Large intestine (tissue), 3 donors: ENCODE data around the gene SLC2A13. TPM values are rescaled to one million over a fixed set of nuclear protein-coding genes. Genes with fewer than 3 reads are reported as not detected.

Experiments used
- DNase-seq, 2 donors: peaks; one replicate each; pipeline versions ENCODE4 v3.0.0 to v3.0.0-alpha.2; 2013
- H3K27ac ChIP-seq: one replicate; pipeline ENCODE4 v1.5.1; 2013; ENCODE audit warnings: low read length
- H3K27me3 ChIP-seq: 2 replicates; pipeline ENCODE4 v1.6.1; 2013; ENCODE audit warnings: low read length; ENCODE audit not compliant: control insufficient read depth, insufficient read depth
- H3K36me3 ChIP-seq: 2 replicates; pipeline ENCODE4 v1.6.1; 2013; ENCODE audit warnings: low read length; ENCODE audit not compliant: control insufficient read depth, insufficient read depth
- H3K4me1 ChIP-seq: one replicate; pipeline ENCODE4 v1.6.1; 2013; ENCODE audit warnings: low read length; ENCODE audit not compliant: control insufficient read depth, insufficient read depth
- H3K4me3 ChIP-seq: one replicate; pipeline ENCODE4 v1.5.1; 2013; ENCODE audit warnings: low read length
- H3K9me3 ChIP-seq: one replicate; pipeline ENCODE4 v1.6.1; 2013; ENCODE audit warnings: mild to moderate bottlenecking, low read depth, low read length, moderate library complexity; ENCODE audit not compliant: control insufficient read depth
- WGBS: methylation state at CpG from one replicate; pipeline ENCODE4 v1.1.5; 2013; ENCODE audit warnings: low lambda C conversion rate; ENCODE audit not compliant: insufficient coverage; 5-methylcytosine and 5-hydroxymethylcytosine counted together
- polyA plus RNA-seq: library from polyadenylated mRNA; unstranded; fragments of 120-200 nt; gene quantifications from one replicate; pipeline ENCODE4 v1.2.1, GENCODE V29; 2013

The SLC2A13 gene
- polyA plus RNA-seq, 1 donor: 21.4 TPM

DNA sequence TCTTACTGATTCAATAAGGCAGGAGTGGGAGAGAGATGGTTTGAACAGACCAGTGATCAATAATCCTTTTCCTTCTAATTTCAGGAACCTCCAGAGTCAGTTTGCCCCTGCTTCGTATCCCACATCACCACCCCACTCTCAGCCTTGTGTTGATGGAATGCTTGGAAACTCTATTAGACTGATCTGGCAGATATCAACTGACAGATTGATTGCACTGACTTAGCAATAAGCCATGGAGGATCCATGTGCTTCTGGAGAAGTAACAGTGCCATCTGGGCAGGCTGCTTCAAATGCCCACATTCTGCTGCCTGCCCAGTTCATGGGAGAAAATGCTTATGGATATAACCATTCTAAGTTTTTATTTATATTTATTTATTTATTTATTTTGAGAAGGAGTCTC lies 218.0 kb downstream of the SLC2A13 start:
- Histone ChIP-seq H3K4me1 (no peaks in the 10 kb centered on the region), H3K9me3 (no peaks in the 10 kb centered on the region), H3K36me3 (no peaks in the 10 kb centered on the region), H3K27ac (no peak overlapping the region), H3K27me3 (no peaks in the 10 kb centered on the region), H3K4me3 (no peak overlapping the region)
- no peak for DNase-seq
- no CpG with 5 or more reads among the region's 1 CpG for WGBS

DNA sequence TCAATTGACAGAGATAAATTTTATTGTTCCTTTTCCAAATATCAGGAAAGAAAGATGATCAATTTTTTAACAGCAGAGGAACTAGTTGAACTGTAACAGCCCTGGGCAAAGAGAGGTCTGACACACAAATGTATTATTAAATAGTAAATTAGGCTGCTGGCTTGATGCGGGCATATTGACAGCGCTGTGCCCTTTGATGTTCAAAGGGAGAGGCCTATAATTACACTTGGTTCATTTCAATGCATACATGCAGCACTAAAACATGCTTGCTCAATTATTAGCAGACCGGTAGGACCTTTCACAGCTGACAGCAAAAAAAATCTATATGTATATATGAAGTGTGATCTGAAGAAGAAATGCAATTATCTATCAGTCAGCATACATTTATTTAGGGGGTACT lies 219.8 kb downstream of the SLC2A13 start:
- H3K27me3 ChIP-seq: no peaks in the 10 kb centered on the region
- H3K27ac ChIP-seq: no peak overlapping the region

DNA sequence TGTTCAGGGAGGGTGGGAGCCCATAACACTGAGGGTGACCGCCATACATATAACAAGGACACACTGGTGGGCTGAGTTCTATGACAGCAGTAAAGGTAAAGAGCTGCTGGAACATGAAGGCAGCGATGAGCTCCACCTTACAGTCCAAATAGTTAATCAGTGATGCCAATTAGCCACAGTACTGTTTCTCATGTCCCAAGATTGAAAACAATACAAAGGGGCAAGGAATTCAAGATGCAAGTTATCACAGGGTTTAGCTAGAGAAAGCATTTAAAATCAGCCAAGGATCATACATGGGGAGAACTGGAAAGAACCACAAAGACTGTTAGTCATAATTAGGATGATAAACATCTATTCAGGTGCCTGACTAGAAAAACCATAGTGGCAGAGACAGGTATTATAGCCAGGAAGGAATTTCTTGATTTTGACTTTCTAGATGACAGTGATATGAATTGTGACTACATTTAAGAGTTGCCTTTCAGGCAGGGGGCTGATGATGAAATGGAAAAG lies 221.2 kb downstream of the SLC2A13 start:
- H3K27me3 ChIP-seq: no peaks in the 10 kb centered on the region
- H3K9me3 ChIP-seq: peaks cover 4% of the 10 kb centered on the region
- no peak for DNase-seq
- H3K36me3 ChIP-seq: no peaks in the 10 kb centered on the region
- no peak overlapping the region for H3K27ac ChIP-seq
- no peaks in the 10 kb centered on the region for H3K4me1 ChIP-seq
- no CpG with 5 or more reads among the region's 2 CpGs for WGBS
- H3K4me3 ChIP-seq: no peak overlapping the region

More for the DNA sequence above, 219.8 kb downstream of the SLC2A13 start:
- DNase-seq: no peak
- no peaks in the 10 kb centered on the region for H3K4me1 ChIP-seq
- no peak overlapping the region for H3K4me3 ChIP-seq
- H3K36me3 ChIP-seq: no peaks in the 10 kb centered on the region
- no CpG with 5 or more reads among the region's 3 CpGs for WGBS
- H3K9me3 ChIP-seq: no peaks in the 10 kb centered on the region

DNA sequence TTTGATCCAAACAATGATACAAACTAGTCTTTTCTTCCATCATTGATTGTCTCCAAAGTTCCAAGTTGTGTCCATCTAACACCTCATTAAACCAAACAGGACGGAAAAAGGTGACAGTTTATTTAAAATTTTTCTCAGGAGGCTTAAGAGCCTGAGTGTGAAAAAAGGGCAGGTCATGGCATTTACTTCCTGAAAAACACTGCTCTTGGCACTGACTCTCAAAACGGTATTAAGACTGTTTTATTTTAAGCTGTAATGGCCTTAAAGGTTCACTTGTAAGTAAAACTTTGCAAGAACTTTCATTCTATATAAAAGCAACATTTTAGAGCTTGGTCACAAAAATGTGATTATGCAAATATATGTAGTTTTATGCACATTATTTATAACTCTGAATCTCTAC lies 222.5 kb downstream of the SLC2A13 start:
- no peak for DNase-seq
- Histone ChIP-seq H3K27ac (no peak overlapping the region), H3K4me1 (no peaks in the 10 kb centered on the region), H3K36me3 (no peaks in the 10 kb centered on the region), H3K4me3 (no peak overlapping the region), H3K9me3 (peaks cover 13% of the 10 kb centered on the region), H3K27me3 (no peaks in the 10 kb centered on the region)
- WGBS: 100% methylated on average over 1 of the region's 2 CpGs

DNA sequence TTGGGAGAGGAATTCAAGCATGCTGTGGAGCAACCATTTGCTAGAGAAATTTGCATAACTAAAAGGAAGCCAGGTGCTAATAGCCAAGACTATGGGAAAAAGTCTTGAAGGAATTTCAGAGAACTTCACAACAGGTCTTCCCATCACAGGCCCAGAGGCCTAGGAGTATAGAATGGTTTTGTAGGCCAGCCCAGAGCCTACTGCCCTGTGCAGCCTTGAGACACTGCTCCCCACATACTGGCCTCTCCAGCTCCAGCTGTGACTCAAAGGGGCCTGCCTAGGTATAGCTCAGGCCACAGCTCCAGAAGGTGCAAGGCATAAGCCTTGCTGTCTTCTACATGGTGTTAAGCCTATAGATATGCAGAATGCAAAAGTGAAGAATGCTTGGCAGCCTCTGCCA lies 227.1 kb downstream of the SLC2A13 start:
- peaks cover 17% of the 10 kb centered on the region for H3K9me3 ChIP-seq
- no peaks in the 10 kb centered on the region for H3K36me3 ChIP-seq
- DNase-seq: no peak
- no peak overlapping the region for H3K27ac ChIP-seq
- H3K4me1 ChIP-seq: no peaks in the 10 kb centered on the region
- H3K4me3 ChIP-seq: no peak overlapping the region
- no peaks in the 10 kb centered on the region for H3K27me3 ChIP-seq

DNA sequence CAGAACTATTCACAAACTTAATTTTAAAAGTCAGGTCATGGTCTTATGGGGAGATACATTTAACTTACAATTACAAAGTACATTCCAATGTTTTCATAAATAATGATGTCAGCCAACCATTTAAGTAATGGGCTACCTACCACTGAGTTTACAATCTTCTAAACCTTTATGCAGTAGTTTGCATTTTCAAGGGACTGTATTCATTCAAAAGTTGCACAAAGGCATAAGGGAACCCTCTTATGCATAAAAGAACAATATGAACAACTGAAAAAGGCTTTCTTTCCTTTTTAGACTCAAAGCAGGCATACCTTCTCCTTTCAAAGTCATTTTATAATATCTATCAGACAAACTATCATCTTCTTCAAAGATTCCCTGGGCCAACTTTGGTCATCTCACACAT lies 230.2 kb downstream of the SLC2A13 start:
- no peaks in the 10 kb centered on the region for H3K4me1 ChIP-seq
- no peaks in the 10 kb centered on the region for H3K36me3 ChIP-seq
- no peak for DNase-seq
- H3K27me3 ChIP-seq: no peaks in the 10 kb centered on the region
- peaks cover 17% of the 10 kb centered on the region for H3K9me3 ChIP-seq
- no peak overlapping the region for H3K27ac ChIP-seq
- no peak overlapping the region for H3K4me3 ChIP-seq

DNA sequence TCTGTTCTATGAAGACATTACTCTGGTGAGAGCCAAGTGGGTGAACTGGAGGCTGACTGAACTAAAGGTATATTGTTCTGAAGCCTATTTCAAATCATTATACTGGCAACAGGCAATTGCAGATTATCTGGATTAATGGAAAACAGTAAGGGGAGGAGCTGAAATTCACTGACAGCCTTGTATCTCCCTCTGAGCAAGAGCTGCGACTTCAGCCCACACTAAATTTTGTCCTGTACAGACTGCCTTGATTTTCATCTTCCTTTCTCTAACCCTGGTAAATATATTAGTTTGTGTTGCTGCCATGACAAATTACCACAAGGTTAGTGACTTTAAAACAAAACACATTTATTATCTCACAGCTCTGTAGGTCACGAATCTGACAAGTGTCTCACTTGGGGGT lies 231.1 kb downstream of the SLC2A13 start:
- H3K27ac ChIP-seq: no peak overlapping the region
- no peaks in the 10 kb centered on the region for H3K4me1 ChIP-seq
- no peaks in the 10 kb centered on the region for H3K36me3 ChIP-seq
- no peak for DNase-seq
- no CpG with 5 or more reads among the region's 2 CpGs for WGBS
- H3K4me3 ChIP-seq: no peak overlapping the region
- no peaks in the 10 kb centered on the region for H3K27me3 ChIP-seq
- peaks cover 13% of the 10 kb centered on the region for H3K9me3 ChIP-seq

DNA sequence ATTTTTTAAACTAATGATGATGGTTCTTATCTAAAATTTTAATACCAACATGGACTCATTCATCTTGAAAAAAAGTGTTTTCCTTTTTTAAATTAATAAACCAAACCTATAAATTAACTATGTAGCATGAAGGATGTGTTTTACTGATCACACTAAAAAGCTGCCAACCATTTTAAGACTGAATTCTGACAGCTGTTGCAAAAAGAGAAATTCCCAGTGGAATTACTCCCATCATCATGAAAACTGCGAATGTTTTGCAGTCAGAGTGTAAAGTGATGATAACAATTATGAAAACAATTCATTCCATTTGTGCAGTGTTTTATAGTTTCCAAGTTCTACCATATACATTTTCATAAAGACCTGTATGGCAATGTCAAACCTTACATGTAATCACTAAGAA lies 232.8 kb downstream of the SLC2A13 start:
- WGBS: no CpG with 5 or more reads among the region's 1 CpG

DNA sequence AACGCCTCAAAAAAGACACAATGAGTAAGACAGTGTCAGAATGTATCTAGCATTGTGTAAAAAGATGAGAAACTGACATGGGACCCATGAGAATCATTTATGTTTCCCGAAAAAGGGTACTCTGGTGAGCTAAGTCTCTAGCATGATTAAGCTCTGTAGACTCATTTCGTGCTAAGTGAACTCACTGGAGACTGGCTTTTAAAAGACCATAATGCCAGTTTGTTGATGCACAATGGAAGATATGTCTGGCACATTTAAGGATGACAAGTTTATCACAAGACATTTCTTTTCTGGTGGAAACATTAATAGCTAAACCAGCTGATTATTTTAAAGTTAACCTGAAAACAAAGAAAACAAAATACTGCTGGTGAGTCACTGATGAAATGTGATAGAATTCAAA lies 233.5 kb downstream of the SLC2A13 start:
- DNase-seq: no peak
- Histone ChIP-seq H3K27me3 (no peaks in the 10 kb centered on the region), H3K4me3 (no peak overlapping the region), H3K36me3 (no peaks in the 10 kb centered on the region), H3K27ac (no peak overlapping the region), H3K9me3 (no peaks in the 10 kb centered on the region), H3K4me1 (no peaks in the 10 kb centered on the region)
- WGBS: 100% methylated on average over 2 of the region's 3 CpGs

More for the DNA sequence above, 232.8 kb downstream of the SLC2A13 start:
- peaks cover 4% of the 10 kb centered on the region for H3K9me3 ChIP-seq
- DNase-seq: no peak
- H3K4me1 ChIP-seq: no peaks in the 10 kb centered on the region
- no peaks in the 10 kb centered on the region for H3K36me3 ChIP-seq
- no peak overlapping the region for H3K4me3 ChIP-seq
- H3K27ac ChIP-seq: no peak overlapping the region
- no peaks in the 10 kb centered on the region for H3K27me3 ChIP-seq

DNA sequence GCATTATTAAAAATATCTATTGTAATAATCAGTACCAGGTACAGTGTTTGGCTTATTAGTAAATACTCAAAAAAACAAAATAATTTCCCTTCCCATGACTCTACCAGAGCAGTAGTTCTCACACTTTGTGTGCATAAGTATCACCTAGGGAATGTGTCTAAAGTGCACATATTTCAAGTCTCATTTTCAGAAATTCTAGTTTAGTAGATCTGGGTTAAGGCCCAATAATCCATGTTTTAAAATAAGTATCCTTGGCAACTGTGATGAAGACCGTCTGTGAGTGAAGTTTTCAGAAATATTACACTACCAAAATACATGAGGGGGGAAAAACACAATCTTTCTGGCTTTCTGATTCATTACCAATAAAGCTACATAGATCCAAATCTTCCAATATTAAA lies 237.6 kb downstream of the SLC2A13 start:
- no peak for DNase-seq
- no peak overlapping the region for H3K4me3 ChIP-seq
- no peaks in the 10 kb centered on the region for H3K9me3 ChIP-seq
- no peaks in the 10 kb centered on the region for H3K27me3 ChIP-seq
- H3K36me3 ChIP-seq: no peaks in the 10 kb centered on the region
- WGBS: no CpG with 5 or more reads among the region's 1 CpG
- no peaks in the 10 kb centered on the region for H3K4me1 ChIP-seq
- no peak overlapping the region for H3K27ac ChIP-seq

DNA sequence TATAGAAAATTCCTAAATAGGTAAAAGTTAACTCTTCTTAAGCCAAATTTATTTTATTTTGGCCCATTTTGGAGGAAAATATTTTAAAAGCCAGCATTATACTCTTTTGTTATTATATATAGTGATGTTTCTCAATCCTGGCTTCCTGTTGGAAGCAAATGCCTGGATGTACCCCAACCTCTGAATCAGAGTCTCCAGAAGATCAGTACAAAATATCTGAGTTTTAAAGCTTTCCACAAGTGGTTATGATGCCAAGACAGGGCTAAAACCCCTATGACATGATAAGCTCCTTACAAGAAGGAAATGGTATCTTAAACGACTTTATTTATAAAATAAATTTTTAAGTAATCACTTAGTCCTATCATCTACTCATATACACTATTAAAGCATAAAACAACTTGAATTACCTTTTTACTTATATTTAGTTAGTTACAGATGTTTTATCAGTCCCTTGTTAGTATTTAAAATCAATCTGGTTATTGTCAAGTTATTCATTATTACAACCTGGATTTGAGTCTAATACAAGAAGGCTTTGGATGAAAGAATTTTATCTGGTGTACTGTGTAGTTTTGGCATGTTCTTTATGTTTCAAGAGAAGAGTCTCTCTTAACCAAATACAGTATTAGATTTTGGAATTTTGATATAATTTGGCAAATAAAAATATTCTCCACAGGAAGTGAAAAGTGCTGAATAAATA lies 238.1 kb downstream of the SLC2A13 start:
- H3K36me3 ChIP-seq: no peaks in the 10 kb centered on the region
- WGBS: 100% methylated on average over 1 of the region's 1 CpG
- no peaks in the 10 kb centered on the region for H3K27me3 ChIP-seq
- H3K9me3 ChIP-seq: no peaks in the 10 kb centered on the region
- no peak for DNase-seq
- H3K4me1 ChIP-seq: no peaks in the 10 kb centered on the region
- no peak overlapping the region for H3K4me3 ChIP-seq
- H3K27ac ChIP-seq: no peak overlapping the region
